Measurements from ENCODE around the gene SLC13A2.
A peak's percentile ranks its signal among the peaks of the same experiment; 100 is the strongest.

Gene SLC13A2

DNA sequence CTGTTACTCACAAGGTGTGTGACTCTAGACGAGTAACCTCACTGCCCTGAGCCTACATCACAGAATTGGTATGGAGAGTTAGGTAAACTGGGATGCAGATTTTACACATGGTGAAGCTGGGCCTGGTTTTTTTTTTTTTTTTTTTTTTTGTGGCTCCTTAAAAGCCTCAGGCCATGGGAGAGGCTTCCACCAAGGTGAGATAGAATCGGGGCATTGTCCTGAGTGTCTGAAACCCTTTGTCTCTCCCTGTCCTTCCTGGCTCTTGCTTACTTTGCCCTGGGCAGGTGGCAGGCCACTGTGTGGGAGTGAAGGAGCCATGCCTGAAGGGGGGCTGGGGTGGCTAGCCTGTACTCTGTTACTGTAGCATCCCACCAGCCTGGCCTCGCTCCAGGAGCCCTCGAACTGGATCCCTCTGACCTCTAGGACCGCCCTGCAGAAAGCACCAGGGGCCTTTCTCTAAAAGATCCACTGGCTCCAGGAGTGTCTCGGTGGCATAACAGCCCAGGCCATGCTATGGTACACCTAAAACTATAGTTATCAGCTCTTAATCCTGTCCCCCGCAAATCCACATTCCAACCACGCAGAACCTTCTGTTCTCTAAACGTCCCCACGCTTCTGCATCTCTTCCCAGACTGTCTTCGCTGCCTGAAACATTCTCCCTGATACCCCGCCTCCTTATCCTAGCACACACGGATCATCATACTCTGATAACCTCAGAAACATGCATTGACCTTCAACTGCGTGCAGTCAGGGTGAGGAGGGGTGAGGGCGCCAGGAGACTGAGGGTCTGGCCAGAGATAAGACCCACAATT is 1.7 kb upstream of the SLC13A2 start:
- DNase-seq: no peak

DNA sequence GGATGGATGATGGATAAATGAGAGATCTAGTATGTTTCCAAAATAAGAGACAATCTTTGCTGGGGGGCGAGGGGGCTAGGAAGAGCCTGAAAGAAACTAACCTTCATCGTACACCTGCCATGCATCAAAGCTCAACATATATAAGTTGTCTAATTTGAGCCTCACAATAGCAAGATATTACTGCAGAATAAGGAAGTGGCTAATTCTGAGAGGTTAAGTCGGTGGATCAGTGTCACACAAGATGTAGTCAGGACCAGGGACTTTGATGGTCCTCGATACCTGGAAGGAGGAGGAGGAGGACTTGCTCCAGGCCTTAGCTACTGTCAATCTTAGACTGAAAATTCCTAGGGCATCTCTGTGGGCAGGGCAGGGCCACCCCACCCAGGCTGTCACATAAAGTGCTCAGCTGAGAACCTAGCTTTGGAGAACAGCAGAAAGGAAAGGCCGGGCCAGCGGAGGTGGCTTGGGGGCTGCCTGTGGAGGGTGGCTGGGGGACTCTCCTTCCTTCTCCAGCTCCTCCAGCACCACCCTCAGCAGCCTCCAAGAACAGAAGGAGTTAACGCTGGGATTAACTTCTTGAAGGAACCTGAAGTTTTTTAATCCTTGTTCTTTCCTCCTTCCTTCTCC is 460 bp upstream of the SLC13A2 start:
- DNase-seq: no peak

DNA sequence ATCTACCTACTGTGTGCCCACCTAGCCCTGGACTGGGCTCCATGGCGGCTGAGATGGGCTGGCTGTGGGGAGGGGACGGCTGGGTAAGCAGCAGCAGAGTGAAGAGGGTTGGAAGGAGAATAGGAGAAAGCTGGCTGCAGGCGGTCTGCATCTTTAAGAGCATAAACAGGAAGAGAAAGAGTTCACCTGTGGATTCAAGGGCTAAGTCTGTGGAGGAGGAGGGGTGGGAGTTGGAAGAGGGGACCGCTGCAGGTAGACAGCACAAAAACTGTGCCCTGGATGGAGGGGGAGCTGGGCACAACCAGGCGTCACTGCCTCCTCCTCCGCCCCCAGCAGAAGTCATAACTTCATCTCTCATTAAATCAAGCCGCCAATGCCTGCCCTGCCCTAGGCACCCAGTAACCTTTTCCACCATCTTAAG is 677 bp downstream of the SLC13A2 start:
- DNase-seq: no peak

DNA sequence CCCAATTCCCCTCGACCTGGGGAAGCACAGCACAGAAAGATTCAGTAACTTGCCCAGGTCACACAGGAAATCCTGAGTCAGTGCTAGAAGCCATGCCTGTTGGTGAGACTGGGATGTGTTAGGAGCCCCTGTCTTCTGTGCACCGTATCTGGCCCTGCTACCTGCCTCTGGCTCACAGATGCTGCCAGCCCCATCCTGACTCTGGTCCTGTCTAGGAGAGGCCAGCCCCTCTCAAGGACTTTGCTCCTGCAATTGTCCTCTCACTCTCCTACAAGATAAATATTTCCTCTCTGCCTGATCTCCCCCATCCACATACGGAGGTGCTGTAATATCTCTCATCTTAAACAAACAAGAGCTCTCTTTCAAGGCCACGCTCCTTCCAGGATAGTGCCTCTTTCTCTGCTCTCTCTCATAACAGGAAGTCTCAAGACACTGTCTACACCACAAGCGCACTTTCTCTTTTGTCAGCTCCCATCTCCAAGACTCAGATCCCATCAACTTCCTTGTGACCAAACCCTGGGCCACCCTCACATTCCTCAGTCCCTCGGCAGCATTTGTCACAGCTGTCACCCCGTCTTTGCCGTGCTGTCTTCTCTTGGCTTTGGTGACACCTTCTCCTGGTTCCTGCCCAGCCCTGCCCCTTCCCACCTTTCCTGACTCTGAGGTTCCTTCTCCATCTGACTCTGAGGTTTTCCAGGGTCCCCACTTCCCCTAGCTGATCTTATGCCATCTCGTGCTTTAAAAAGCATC is 1.9 kb downstream of the SLC13A2 start:
- DNase-seq: no peak

DNA sequence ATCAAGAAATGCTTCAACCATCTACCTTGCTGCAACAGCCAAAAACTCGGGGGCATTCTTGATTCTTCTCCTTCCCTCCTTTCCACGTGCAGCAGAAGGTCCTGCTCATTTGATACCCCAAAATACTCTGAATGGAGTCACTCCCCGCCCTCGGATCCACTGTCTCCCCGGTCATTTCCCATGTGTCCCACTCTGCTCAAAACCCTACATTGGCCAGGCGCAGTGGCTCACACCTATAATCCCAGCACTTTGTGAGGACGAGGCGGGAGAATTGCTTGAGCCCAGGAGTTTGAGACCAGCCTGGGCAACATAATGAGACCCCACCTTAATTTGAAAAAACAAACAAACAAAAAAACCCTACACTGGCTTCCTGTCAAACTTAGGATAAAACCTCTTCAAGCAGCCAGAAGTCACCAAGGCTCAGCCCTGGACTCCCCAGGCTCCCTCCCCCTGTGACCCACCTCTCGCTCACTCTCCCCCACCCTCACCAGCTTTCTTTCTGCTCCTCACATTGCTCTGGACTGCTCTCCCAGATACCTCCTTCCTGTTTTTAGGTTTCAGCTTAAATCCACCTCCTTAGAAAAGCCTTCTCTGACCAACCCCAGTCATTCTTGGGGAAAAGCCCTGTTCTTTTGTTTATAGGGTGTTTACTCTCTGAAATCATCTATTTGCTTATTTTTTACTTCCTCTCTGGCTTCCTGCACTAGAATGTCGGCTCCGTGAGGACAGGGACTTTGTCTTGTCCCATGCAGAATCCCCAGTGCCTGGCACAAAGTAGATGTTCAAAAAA is 2.8 kb downstream of the SLC13A2 start:
- no peak for DNase-seq

DNA sequence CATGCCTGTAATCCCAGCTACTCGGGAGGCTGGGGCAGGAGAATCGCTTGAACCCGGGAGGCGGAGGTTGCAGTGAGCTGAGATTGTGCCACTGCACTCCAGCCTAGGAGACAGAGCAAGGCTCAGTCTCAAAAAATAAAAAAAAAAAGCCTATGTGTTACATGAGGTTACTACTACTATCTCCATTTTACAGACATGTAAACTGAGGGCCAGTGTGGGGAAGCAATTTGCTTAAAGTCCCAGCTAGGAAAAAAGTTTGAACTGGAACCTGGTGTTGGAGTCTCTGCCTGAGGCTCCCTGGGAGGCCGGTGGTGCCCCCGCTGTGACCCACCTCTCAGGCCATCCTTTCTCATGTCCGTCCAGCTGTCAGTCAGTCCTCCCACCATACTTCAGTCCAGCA is 4.5 kb downstream of the SLC13A2 start:
- DNase-seq: no peak

DNA sequence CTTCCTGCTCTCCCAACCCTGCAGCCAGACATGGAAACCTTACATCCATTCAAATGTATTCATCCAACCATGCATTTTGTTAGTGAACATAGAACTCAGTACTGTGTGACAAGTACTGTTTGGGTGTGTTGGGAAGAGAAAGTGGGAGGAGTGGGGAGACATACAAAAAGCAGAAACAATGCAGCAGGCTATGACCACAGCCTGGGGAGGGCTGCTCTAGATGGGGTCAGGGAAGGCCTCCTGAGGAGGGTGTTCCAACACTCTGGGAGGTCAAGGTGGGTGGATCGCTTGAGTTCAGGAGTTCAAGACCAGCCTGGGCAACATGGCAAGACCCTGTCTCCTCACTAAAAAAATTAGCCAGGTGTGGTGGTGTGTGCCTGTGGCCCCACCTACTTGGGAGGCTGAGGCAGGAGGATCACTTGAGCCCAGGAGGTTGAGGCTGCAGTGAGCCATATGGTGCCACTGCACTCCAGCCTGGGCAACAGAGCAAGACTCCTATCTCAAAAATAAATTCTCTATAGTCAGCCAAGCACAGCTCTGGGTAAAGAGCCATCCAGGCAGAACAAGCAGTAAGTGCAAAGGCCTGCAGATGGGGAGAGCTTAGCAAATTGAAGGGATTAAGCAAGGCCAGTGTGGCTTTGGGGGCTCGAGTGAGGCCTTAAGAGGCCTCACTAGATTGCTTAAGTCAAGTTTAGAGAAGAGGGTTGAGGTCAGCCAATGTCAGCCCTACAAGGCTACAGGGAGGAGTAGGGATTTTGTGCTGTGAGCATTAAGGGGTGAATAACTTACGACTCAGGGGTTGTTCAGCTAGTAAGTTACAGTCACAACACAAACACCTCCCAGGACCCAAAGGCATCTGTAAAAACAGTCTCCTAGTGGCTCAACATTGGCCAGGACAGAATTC is 5.5 kb downstream of the SLC13A2 start:
- no peak for DNase-seq

DNA sequence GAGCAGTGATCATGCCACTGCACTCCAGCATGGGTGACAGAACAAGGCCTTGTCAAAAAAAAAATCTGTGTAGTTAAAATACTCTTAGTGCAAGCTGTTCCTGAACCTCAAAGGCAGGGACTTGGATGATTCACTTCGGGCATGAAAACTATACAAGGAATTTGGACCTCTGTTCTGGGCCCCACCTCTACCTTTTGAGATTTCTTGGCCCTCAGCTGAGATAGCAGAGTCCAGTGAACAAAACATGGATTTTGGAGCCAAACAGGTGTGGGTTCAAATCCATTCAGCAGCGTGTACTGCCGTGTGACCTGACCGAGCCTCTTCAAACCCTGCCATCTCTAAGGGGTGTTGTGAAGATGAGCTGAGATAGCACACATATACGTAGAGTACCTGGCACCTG is 6.8 kb downstream of the SLC13A2 start:
- no peak for DNase-seq

DNA sequence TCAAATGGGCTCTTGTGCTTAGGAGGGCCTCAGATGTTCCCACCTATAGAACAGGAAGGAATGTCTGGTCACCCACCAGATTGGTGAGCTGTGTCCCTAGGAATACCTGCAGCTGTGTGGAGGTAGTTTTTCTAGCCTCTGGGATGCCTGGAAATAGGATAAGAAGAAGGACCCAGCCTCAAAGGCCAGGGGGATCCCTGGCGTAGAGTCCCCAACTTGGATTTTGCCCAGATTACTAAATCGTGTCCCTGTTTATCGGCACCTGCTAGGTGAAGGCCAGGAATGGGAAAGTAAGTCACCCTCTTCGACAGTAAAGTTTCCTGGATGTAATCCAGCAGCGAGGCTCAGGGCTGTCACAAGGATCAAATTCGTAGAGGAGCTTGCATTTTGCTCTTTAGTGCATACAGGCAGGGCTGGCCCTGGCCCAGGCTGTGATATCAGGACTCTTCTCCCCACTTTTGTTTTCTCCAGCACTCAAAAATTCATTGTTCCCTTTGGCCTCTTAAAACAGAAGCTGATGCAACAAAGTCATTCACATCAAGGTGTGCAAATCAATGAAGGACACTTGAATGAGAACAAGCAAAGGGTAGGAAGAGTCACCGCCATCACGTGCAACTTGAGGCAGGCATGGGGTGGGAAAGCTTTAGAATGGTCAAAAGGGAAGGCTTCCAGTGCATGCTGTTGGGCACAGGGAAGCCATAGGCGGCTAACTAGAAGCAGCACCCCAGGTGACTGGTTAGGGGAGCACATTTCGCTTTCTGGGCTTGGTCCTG is 7.5 kb downstream of the SLC13A2 start:
- peak; percentile 11 for DNase-seq

DNA sequence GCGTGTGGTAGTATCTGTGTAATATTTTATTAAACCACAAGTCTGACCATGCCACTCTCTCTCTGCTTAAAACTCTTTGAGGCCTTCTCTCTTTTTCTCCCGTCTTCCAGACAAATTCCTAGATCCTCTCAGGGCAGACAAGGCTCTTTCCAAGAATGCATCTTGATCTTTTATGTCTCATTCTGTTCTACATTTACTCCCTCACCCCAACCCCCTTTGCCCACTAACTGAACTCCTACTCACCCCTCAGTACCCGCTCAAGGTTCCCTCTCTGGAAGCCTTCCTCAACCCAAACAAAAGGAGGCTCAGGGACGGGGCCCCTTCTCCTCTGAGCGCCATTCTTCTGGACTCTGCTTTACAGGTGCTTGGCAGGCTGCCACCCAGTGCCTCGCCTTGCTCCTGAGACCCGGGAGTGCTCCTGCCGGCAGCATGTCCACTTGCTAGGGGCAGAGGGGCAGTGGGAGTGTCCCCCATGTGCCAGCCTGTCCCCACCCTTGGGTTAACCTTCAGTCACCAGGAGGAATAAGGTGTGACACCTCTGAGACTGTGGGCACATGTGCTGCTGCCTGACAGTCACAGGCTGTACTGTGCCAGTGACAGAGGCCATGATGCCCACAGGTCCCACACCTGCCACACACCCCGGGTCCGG is 9.2 kb downstream of the SLC13A2 start:
- DNase-seq: no peak

DNA sequence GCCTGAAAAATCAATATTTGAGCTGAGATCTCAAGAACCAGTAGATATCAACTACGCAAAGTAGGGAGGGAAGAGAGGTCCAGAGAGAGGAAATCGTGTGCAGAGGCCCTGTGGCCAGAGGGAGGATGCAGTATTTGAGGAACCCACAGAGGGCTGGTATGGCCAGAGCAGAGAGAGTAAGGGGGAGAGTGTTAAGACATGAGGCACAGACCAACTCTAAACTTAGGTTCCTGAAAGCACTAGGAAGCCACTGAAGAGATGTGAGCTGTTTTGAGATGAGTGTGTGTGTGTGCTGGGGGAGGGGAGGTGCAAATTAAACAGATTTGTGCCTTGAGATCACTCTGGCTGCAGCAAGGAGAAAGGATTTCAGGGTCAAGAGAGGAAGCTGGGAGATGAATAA is 10.9 kb downstream of the SLC13A2 start:
- no peak for DNase-seq

DNA sequence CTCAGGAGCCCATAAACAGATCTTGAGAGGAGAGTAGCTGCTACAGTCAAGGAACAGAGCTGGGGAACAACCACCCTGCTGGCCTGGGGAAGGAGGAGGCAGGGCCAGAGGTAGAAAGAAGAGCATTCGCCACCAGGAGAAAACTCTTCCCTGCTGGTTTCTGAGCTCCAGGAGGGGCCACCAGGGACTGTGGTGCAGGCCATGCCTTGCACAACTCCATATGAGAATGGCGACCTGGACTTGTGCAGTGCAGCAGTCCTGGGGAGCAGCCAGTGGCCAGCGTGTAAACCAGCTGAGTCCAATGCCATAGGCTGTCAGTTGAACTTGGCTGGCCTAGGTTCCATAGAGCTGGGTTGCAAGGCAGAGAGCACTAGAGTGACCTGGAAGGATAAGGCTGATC is 11.6 kb downstream of the SLC13A2 start:
- DNase-seq: no peak

DNA sequence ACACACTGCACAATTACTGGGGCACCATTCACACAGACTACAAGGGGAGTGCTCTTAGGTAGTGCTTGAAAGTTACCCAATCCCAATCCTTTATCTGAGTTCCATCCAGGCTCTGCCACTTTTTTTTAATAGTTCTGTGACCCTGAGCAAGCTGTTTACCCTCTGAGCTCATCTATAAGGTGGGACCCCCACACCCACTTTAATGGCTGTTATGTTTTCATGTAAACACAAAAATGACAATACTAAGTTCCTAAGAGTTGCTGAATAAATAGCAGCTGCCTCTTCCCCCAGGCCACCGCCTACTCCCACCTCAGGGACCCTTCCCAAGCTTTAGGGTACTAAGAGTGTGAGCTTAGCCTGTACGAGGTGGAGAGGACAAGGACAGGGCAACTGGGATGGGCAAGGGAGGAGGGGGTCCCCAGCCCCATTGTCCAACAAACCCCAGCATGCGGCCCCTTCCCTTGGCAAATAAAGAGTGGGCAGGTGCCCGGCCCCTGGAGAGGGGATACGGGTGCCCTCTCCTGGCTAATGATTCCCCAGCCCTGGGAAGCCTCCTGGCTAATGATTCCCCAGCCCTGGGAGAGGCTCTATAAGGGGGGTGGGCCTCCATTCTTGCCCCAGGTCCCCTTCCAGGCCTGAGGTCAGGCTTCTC is 14.6 kb downstream of the SLC13A2 start:
- DNase-seq: no peak

DNA sequence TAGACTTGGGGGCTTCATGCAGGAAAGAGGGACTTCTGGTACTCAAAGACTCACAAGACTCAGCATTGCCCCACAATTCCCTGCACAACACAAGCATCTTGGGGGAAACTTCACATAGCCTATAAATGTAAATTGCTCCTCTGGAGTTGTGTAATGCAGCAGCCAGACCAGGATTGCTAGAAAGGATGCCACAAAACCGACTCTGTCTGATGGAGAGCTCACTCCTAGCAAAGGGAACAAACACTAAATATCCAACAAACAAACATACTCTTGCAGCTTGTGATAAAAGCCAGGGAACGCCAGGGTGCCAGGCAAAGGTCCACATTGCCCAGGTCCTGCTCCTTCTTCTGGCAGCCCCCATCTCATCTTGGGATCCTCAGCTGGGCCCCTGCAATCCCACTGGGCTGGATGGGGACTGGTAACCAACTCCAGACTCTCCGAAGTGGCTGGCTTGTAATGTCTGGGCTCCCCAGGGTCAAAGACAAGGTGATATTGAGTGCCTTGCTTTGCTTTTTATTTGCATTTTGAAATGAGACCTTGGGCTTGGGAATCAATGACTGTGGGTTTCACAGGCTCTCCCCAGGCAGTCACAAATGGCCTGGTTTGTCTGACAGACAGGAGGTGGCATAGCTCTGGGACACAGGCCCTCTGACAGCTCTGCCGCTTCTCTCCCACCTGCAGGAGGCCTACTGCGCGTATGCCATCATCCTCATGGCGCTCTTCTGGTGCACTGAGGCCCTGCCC is 15.3 kb downstream of the SLC13A2 start:
- DNase-seq: no peak

DNA sequence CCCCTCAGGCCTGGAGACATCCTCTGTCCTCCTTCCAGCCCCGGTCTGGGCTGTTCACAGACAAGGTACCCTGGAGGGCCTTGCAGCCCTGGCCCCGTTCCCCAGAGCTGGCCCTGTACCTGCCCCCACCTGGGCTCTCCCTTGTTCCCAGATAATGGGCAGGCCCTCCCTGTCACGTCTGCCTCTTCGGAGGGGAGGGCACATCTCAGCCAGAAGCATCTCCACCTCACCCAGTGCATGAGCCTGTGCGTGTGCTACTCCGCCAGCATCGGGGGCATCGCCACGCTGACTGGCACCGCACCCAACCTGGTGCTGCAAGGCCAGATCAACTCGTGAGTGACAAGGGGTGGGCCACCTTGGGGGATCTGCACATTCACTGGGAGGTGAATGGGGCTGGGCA is 17.8 kb downstream of the SLC13A2 start:
- no peak for DNase-seq

DNA sequence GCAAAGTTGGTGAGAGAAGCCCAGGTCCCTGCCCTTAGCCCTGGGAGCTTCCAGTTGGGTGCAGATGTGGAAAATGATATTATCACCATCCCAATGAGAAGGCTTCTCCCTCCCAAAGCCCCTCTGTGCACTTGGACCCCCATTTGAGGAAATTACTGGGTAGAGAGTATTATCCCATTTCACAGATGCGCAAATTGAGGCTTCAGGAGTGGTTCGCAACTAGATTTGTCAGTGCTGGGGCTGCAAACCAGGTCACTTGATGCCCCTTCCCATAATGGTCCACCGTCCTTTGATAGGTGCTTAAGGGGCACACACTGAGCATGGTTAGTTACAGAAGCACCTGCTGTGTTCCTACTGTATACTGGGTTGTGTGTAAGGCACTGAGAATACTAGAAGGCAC is 18.4 kb downstream of the SLC13A2 start:
- DNase-seq: no peak

DNA sequence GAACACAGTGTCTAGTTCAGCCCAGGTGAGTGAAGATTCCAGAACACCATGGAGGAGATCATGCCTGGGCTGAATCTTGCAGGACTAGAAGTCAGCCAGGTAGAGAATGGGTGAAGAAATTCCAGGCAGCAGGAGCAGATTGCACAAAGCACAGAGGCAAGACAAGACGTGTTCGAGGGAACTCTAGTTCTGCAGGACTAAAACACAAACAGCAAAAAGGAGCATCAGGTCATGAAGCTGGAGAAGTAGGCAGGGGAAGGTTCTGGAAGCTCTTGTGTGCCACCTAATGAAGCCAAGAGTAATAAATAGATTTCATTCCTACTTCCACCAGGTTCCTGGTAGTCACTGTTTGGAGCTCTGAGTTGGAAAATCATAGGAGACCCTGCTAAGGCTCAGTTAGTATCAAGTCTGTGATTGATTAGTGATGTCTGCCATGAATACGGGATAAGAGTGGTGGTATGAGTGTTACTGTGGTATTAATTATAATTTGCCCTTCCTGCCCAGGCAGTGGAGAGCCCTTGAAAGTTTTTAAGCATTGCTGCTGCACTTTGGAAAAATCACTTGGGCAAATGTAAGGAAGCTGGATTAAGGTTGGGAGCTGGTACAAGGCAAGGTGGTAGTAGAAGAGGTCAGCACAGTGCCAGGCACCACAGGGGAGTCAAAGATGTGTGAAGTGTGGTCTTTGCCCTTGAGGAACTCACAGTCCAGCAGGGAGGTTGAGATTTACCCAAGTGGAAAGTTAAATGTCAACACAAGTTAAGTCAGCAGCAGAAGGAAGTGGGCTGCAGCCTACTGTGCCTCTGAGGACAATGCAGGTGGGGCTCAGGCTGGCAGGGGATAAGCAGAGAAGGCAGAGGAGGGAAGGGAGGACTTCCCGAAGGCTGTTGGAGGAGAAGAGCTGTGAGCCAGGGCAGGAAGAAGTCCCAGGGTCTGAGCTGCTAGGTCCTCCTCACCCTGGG is 19.2 kb downstream of the SLC13A2 start:
- no peak for DNase-seq

DNA sequence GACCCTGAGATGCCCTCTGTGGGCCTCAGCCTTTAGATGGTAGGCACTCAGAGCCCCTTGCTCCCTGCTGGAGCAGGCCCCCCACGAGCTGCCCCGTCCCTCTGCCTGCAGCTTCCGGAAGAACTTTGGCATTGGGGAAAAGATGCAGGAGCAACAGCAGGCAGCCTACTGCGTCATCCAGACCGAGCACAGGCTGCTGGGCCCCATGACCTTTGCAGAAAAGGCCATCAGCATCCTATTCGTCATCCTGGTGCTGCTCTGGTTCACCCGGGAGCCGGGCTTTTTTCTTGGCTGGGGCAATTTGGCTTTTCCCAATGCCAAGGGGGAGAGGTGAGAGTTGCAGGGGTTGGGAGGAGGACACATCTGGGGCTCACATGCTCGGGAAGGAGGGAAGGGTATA is 20.0 kb downstream of the SLC13A2 start:
- DNase-seq: no peak
